ENCODE data around the gene MED29. TPM values are rescaled to one million over a fixed set of nuclear protein-coding genes. Genes with fewer than 3 reads are reported as not detected.

MED29 gene
- total and polyA plus RNA-seq, 2 of the 13 experiments (the other 11 are each of a cell fraction or from before 2014, with no cell fraction given), result 14.0 to 19.7 TPM

- peak; percentile 44; the same call in 1 of the 2 replicates for TF ChIP-seq ZNF784 (CRISPR knock-in tag; IDR thresholded peaks at IDR 0.05; ENCODE audit: borderline replicate concordance)
- TF ChIP-seq ZNF674 (CRISPR knock-in tag; IDR thresholded peaks at IDR 0.05; ENCODE audit: low read depth), result no peak
- TF ChIP-seq ZNF142 (CRISPR knock-in tag; IDR thresholded peaks at IDR 0.05), result no peak
- TF ChIP-seq ZSCAN22 (CRISPR knock-in tag; IDR thresholded peaks at IDR 0.05), result no peak
- 0 out of 2 replicates have a peak, but pooled peaks have one; percentile 19 for TF ChIP-seq SIN3B (IDR thresholded peaks at IDR 0.05; ENCODE audit: low read length)
- peak; percentile 35 for TF ChIP-seq ELF3 (CRISPR knock-in tag; IDR thresholded peaks at IDR 0.05)
- no peak for TF ChIP-seq TAF1 (CRISPR knock-in tag; IDR thresholded peaks at IDR 0.05)
- TF ChIP-seq THAP7 (CRISPR knock-in tag; IDR thresholded peaks at IDR 0.05), result no peak
- TF ChIP-seq SMYD3 (CRISPR knock-in tag; IDR thresholded peaks at IDR 0.05), result no peak
- TF ChIP-seq NPAS2 (CRISPR knock-in tag; IDR thresholded peaks at IDR 0.05; ENCODE audit: borderline replicate concordance), result no peak
- peak; percentile 38; the same call in 1 of the 2 replicates for TF ChIP-seq HNF4G (IDR thresholded peaks at IDR 0.05; ENCODE audit: borderline replicate concordance, low read depth, low read length)
- TF ChIP-seq HNF4G (CRISPR knock-in tag; IDR thresholded peaks at IDR 0.05; ENCODE audit: borderline replicate concordance, low read depth), result no peak
- TF ChIP-seq GATA4 (IDR thresholded peaks at IDR 0.05; ENCODE audit: borderline replicate concordance, low read depth), result peak; percentile 37; the same call in 1 of the 2 replicates
- TF ChIP-seq CBX5 (CRISPR knock-in tag; IDR thresholded peaks at IDR 0.05; ENCODE audit: borderline replicate concordance), result peak; percentile 63; the same call in 1 of the 2 replicates
- TF ChIP-seq CCDC6 (CRISPR knock-in tag; IDR thresholded peaks at IDR 0.05), result no peak; the same call in 1 of the 2 replicates
- TF ChIP-seq ZBTB33 (CRISPR knock-in tag; IDR thresholded peaks at IDR 0.05), result peak; percentile 47
- TF ChIP-seq PPARG (CRISPR knock-in tag; conservative IDR thresholded peaks at IDR 0.05), result peak; percentile 55; the same call in 1 of the 2 replicates
- no peak for TF ChIP-seq DNMT1 (CRISPR knock-in tag; IDR thresholded peaks at IDR 0.05)
- no peak for TF ChIP-seq PREB (CRISPR knock-in tag; IDR thresholded peaks at IDR 0.05)
Measured at GRCh38 chr19:39412100-39412866, 21.1 kb downstream of the MED29 start, which contains the start of gene PLEKHG2 (continued).

All from HepG2 (cell line).